Measurements from ENCODE around the gene NGRN.

NGRN gene

DNA sequence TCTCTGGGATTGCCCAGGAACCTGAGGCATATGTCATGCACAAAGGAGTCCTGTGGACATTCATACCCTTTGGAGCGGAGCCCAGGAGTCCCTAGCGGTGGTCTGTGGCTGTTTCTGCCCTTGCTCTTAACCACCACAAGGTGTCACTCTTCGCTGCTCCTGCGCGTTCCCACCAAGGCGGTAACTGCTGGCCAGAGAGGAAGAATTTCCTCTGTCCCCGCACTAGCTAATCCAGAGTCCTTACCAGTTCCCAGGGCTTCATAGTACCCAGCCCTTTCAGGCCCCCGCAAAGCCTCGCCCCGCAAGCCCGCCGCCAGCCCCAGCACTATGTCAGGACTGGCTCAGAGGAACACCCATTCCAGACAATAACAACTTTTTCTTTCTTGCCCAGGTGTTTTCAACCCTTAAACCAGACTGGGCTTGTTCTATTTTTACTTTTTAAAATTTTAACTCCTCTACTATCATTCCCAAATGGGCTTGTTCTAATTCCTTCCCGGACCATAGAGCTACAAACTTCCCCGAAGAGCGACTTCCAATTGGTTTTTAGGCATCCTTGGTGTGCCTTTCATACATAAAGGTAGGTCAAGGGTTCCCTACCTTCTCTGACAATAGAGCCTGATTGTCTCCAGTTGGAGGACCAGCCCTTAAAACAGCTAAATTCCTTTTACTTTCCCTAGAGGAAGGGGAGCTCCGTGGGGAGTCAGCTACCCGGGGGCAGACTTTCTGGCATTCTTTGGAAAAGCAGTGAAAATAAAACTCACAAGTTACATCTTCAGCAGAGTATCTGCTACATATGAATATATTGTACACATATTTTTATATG is 54.8 kb downstream of the NGRN start:
- DNase-seq, result peak; percentile 89

DNA sequence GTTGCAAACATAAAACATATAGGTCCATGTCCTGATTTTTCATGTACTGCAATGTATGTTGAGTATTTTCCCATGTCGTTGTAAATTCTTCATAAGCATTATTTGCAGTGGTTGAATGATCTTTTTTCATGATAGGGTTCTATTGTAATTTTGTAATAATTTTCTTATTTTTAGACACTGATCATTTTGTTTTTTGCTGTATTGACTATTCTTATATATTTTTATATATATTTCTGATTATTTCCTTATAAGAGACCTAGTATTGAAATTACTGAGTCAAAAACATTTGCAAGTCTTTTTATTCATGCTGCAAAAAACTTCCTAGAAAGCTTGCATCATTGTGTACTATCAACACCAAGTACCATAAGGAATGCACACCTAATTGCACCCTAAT is 55.4 kb downstream of the NGRN start:
- no peak for DNase-seq
